GM19238 (cell line): ENCODE measurements around the gene DNAH2.

Source experiments
- DNase-seq: peaks from one replicate; pipeline ENCODE4 v3.0.0; 2011; ENCODE audit warnings: low spot score; ENCODE audit not compliant: insufficient read length

Gene DNAH2

GRCh38 chr17:7701681-7702080 is 15.9 kb upstream of the DNAH2 start:
- no peak for DNase-seq

GRCh38 chr17:7702776-7703175 is 14.8 kb upstream of the DNAH2 start:
- no peak for DNase-seq

- DNase-seq, result no peak
These were observed 13.7 kb upstream of the DNAH2 start for GRCh38 chr17:7703584-7704479.

- no peak for DNase-seq
These were observed 12.8 kb upstream of the DNAH2 start, which contains the start of gene EFNB3 for GRCh38 chr17:7704601-7705268. Gene EFNB3, plus strand, starts transcription at chr17:7705202. Its CDS starts 397 bp downstream, at chr17:7705599.

- DNase-seq, result no peak
These were observed 12.0 kb upstream of the DNAH2 start for GRCh38 chr17:7705269-7706255.

- DNase-seq, result no peak
These were observed 10.8 kb upstream of the DNAH2 start for GRCh38 chr17:7706631-7707354.

GRCh38 chr17:7707446-7707845 is 10.1 kb upstream of the DNAH2 start:
- no peak for DNase-seq

- no peak for DNase-seq
These were observed 9.4 kb upstream of the DNAH2 start for GRCh38 chr17:7707858-7708750.

- DNase-seq, result no peak
These were observed 8.5 kb upstream of the DNAH2 start for GRCh38 chr17:7709031-7709430.

- no peak for DNase-seq
These were observed 7.2 kb upstream of the DNAH2 start for GRCh38 chr17:7710301-7710700.

- DNase-seq, result no peak
These were observed 6.3 kb upstream of the DNAH2 start for GRCh38 chr17:7711051-7711755.

- DNase-seq, result no peak
These were observed 5.3 kb upstream of the DNAH2 start for GRCh38 chr17:7712111-7712771.

GRCh38 chr17:7713782-7714181 is 3.8 kb upstream of the DNAH2 start:
- DNase-seq, result no peak

- no peak for DNase-seq
These were observed 2.6 kb upstream of the DNAH2 start for GRCh38 chr17:7714721-7715594.

- no peak for DNase-seq
These were observed 1.3 kb upstream of the DNAH2 start for GRCh38 chr17:7715936-7716886.

GRCh38 chr17:7717756-7718350 is 309 bp downstream of the DNAH2 start:
- DNase-seq, result no peak
